ENCODE results near the gene CAPN1.
"Not testable (repeated sequence)": the region's sequence is repeated elsewhere in the genome, so short reads cannot be mapped to it uniquely, and the experiment has no call there.

The CAPN1 gene

DNA sequence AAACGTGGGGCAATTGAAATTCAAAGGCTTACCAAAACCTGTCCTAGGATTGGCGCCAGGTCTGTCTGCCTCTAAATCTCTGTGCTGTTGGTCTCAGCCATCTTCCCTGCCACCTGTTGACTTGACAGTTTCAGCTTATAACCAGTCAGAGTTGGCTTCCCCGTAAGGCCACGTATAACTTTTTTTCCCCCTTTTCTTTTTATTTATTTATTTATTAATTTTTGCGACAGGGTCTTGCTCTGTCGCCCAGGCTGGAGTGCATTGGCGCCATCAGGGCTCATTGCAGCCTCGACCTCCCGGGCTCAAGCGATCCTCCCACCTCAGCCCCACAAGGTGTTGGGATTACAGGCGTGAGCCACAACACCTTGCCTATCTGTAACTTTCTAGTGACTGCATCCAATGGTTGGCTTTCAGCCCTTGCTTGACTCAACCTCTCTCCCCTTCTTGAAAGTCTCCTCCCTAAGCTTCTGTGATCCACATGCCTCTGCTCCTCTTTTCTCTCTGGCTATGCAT is 46.0 kb upstream of the CAPN1 start:
- peak overlapping the region; percentile 94 for H3K4me3 ChIP-seq (replicated peaks; ENCODE audit: low read depth, low read length)
- TF ChIP-seq CTCF (IDR thresholded peaks at IDR 0.05; ENCODE audit: low read length, missing control alignments) = no peak
- DNase-seq (ENCODE audit: low read depth) = no peak

DNA sequence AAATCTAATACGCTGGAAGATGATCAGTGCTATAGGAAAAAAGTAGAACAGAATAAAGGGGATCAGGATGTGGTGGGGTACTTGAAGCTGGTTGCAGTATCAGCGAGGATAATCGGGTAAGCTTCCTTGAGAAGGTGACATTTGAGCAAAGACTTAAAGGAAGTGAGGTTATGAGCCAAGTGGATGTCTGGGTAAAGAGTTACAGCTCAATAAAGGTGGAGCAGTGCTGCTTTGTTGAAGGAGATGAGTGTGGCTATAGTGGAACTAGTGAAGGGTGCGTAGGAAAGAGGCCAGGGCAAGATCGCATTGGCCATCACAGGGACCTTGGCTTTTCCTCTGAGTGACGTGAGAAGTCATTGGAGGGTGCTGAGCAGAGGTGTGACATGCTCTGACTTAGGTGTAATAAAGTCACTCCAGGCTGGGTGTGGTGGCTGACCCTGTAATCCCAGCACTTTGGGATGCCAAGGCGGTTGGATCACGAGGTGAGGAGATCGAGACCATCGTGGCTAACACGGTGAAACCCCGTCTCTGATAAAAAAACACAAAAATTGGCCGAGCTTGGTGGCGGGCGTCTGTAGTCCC is 45.1 kb upstream of the CAPN1 start:
- no peak for DNase-seq (ENCODE audit: low read depth)
- TF ChIP-seq CTCF (IDR thresholded peaks at IDR 0.05; ENCODE audit: low read length, missing control alignments) = no peak
- H3K4me3 ChIP-seq (replicated peaks; ENCODE audit: low read depth, low read length) = no peak overlapping the region

GRCh38 chr11:65141896-65142494 is 39.7 kb upstream of the CAPN1 start:
- H3K4me3 ChIP-seq (replicated peaks; ENCODE audit: low read depth, low read length) = no peak overlapping the region
- TF ChIP-seq CTCF (IDR thresholded peaks at IDR 0.05; ENCODE audit: low read length, missing control alignments) = no peak
- DNase-seq (ENCODE audit: low read depth) = no peak

- DNase-seq (ENCODE audit: low read depth) = no peak
- no peak for TF ChIP-seq CTCF (IDR thresholded peaks at IDR 0.05; ENCODE audit: low read length, missing control alignments)
- no peak overlapping the region for H3K4me3 ChIP-seq (replicated peaks; ENCODE audit: low read depth, low read length)
Measured at GRCh38 chr11:65147352-65148075, 34.2 kb upstream of the CAPN1 start.

GRCh38 chr11:65148657-65149056 is 33.1 kb upstream of the CAPN1 start:
- no peak for TF ChIP-seq CTCF (IDR thresholded peaks at IDR 0.05; ENCODE audit: low read length, missing control alignments)
- H3K4me3 ChIP-seq (replicated peaks; ENCODE audit: low read depth, low read length) = no peak overlapping the region
- no peak for DNase-seq (ENCODE audit: low read depth)

DNA sequence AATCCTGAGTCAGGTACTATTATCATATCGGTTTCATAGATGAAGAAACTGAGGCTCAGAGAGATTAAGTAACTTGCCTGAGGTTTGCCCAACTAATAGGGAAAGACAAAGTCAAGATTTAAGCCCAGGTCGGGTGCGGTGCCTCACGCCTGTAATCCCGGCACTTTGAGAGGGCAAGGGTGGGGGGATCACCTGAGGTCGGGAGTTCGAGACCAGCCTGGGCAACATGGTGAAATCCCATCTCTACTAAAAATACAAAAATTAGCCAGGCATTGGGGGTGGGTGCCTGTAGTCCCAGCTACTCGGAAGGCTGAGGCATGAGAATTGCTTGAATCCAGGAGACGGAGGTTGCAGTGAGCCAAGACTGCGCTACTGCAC is 31.6 kb upstream of the CAPN1 start:
- H3K4me3 ChIP-seq (replicated peaks; ENCODE audit: low read depth, low read length); DNase-seq (ENCODE audit: low read depth): not testable (repeated sequence)

GRCh38 chr11:65150509-65151299 is 31.0 kb upstream of the CAPN1 start:
- TF ChIP-seq CTCF (IDR thresholded peaks at IDR 0.05; ENCODE audit: low read length, missing control alignments) = no peak
- DNase-seq (ENCODE audit: low read depth) = peak; percentile 71
- H3K4me3 ChIP-seq (replicated peaks; ENCODE audit: low read depth, low read length) = no peak overlapping the region
